Subcutaneous abdominal adipose tissue (tissue), 5 donors: Measurements from ENCODE around the gene POLRMT.

ENCODE experiments used
- H3K27ac ChIP-seq: one replicate; pipeline ENCODE4 v1.7.0; 2013; ENCODE audit warnings: low read depth, mild to moderate bottlenecking, inconsistent platforms, low read length, moderate library complexity
- H3K27me3 ChIP-seq, 5 donors: one replicate each; pipeline ENCODE4 v1.7.0; 2013; ENCODE audit warnings: low read length in 5 of 5, inconsistent platforms in 1 of 5; ENCODE audit not compliant: control insufficient read depth in 5 of 5, insufficient read depth in 4 of 5
- H3K36me3 ChIP-seq, 5 donors: one replicate each; pipeline ENCODE4 v1.7.0; 2013; ENCODE audit warnings: low read length in 5 of 5; ENCODE audit not compliant: control insufficient read depth in 5 of 5, insufficient read depth in 5 of 5
- H3K4me1 ChIP-seq, 5 donors: one replicate each; pipeline ENCODE4 v1.7.0; 2013; ENCODE audit warnings: low read length in 5 of 5, mild to moderate bottlenecking in 3 of 5, moderate library complexity in 1 of 5; ENCODE audit not compliant: control insufficient read depth in 5 of 5, insufficient read depth in 5 of 5
- H3K4me3 ChIP-seq, 5 donors: one replicate each; pipeline ENCODE4 v1.7.0; 2013; ENCODE audit warnings: low read length in 5 of 5, low read depth in 1 of 5
- H3K9ac ChIP-seq, 5 donors: one replicate each; pipeline ENCODE4 v1.7.0; 2013; ENCODE audit warnings: low read length in 5 of 5, mild to moderate bottlenecking in 4 of 5, moderate library complexity in 3 of 5
- H3K9me3 ChIP-seq, 5 donors: one replicate each; pipeline ENCODE4 v1.7.0; 2013; ENCODE audit warnings: low read length in 5 of 5; ENCODE audit not compliant: control insufficient read depth in 5 of 5
- donor health status: healthy.
- donor health status: healthy.
- donor health status: healthy.
- donor health status: healthy.
- donor health status: healthy.

Gene POLRMT

GRCh38 chr19:602391-603301 is 30.7 kb downstream of the POLRMT start:
- H3K27ac ChIP-seq: no peak overlapping the region

GRCh38 chr19:601790-602189 is 31.5 kb downstream of the POLRMT start:
- Histone ChIP-seq H3K27me3 (peaks cover 0 to 4% (median 0%) of the 10 kb centered on the region in 5 donors), H3K4me3 (no peak overlapping the region), H3K4me1 (no peaks in the 10 kb centered on the region), H3K9ac (no peak overlapping the region), H3K36me3 (no peaks in the 10 kb centered on the region), H3K9me3 (peaks cover 0 to 7% (median 0%) of the 10 kb centered on the region in 5 donors), H3K27ac (no peak overlapping the region)

More at GRCh38 chr19:602391-603301, 30.7 kb downstream of the POLRMT start:
- H3K4me1 ChIP-seq: no peaks in the 10 kb centered on the region
- no peak overlapping the region for H3K4me3 ChIP-seq
- H3K36me3 ChIP-seq: no peaks in the 10 kb centered on the region
- H3K27me3 ChIP-seq: peaks cover 0 to 5% (median 2%) of the 10 kb centered on the region in 5 donors
- H3K9ac ChIP-seq: no peak overlapping the region
- H3K9me3 ChIP-seq: peaks cover 0 to 7% (median 0%) of the 10 kb centered on the region in 5 donors

DNA sequence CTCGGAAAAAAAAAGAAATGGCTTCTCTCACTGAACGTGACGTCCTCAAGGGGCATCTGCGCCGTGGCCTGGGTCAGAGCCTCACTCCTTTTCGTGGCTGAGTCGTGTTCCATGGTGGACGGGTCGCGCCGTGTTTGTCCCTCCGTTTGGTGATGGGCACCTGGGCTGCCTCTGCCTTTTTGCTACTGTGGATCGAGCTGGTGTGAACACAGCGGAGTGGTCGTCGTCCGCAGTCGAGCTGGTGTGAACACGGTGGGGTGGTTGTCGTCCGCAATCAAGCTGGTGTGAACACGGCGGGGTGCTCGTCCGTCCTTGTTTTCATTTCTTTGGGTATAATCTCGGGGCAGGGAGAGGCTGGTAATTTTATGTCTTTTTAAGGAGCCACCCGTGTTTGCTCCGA is 32.0 kb downstream of the POLRMT start:
- Histone ChIP-seq H3K4me3 (no peak overlapping the region), H3K36me3 (no peaks in the 10 kb centered on the region), H3K9ac (no peak overlapping the region), H3K9me3 (peaks cover 0 to 7% (median 0%) of the 10 kb centered on the region in 5 donors), H3K27me3 (peaks cover 0 to 9% (median 0%) of the 10 kb centered on the region in 5 donors), H3K27ac (no peak overlapping the region), H3K4me1 (no peaks in the 10 kb centered on the region)

DNA sequence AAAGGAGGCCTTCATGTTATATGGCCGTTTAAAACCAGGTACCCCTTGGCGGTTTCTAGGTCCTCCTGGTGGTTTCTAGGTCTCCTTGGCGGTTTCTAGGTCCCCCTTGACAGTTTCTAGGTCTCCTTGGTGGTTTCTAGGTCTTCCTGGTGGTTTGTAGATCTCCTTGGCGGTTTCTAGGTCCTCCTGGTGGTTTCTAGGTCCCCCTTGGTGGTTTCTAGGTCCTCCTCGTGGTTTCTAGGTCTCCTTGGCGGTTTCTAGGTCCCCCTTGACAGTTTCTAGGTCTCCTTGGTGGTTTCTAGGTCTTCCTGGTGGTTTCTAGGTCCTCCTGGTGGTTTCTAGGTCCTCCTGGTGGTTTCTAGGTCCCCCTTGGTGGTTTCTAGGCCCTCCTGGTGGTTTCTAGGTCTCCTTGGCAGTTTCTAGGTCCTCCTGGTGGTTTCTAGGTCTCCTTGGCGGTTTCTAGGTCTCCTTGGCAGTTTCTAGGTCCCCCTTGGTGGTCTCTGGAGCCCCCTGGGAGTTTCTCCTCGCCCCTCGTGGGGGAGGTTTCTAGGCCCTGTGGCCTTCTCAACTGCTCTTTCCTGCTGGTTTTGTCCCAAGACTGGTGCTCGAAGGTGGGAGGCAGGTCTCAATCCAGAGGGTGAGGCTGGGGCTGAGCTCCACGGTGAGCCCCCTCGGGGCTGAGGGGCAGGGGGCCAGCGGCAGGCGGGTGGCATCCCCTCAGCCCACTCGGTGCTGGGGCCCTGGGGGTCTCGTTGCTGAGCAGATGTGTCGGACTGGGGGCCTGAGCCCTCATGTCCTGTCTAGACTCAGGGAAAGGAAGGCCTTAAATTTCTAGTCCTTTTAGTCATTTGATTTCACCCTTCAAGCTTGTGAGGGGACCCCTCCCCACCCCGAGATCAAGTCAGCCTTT is 35.7 kb downstream of the POLRMT start:
- H3K27me3 ChIP-seq: peaks cover 7 to 30% (median 9%) of the 10 kb centered on the region in 5 donors
- H3K4me1 ChIP-seq: no peaks in the 10 kb centered on the region
- no peak overlapping the region for H3K9ac ChIP-seq
- H3K27ac ChIP-seq: no peak overlapping the region
- H3K9me3 ChIP-seq: peaks cover 0 to 7% (median 0%) of the 10 kb centered on the region in 5 donors
- H3K36me3 ChIP-seq: no peaks in the 10 kb centered on the region
- no peak overlapping the region for H3K4me3 ChIP-seq

DNA sequence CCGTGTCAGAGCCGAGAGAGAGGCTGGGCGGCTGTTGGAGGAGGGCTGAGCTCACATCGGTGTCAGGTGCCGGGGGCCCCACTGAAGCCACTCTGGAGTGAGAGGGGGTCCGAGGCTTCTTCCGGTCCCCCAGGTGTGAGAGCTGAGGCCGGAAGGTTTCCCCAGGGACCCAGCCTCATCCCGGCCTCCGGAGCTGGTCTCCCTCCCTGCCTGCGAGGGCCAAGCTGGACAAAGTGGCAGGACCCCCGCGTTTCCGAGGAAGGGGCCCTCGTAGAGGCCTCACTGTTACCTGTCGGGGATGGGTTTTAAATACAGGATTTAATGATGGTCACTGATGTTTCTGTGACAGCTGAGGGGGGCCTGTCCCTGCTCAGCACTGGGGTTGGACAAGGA is 37.1 kb downstream of the POLRMT start:
- Histone ChIP-seq H3K27me3 (peaks cover 16 to 40% (median 22%) of the 10 kb centered on the region in 5 donors), H3K27ac (no peak overlapping the region), H3K4me3 (no peak overlapping the region), H3K4me1 (peaks cover 0 to 2% (median 0%) of the 10 kb centered on the region in 5 donors), H3K9me3 (peaks cover 0 to 3% (median 0%) of the 10 kb centered on the region in 5 donors), H3K9ac (no peak overlapping the region), H3K36me3 (no peaks in the 10 kb centered on the region)

GRCh38 chr19:595326-596262 is 37.7 kb downstream of the POLRMT start:
- Histone ChIP-seq H3K9ac (no peak overlapping the region), H3K4me1 (peaks cover 0 to 5% (median 0%) of the 10 kb centered on the region in 5 donors), H3K36me3 (no peaks in the 10 kb centered on the region), H3K27ac (no peak overlapping the region), H3K4me3 (no peak overlapping the region), H3K9me3 (no peaks in the 10 kb centered on the region), H3K27me3 (peaks cover 22 to 47% (median 28%) of the 10 kb centered on the region in 5 donors)

DNA sequence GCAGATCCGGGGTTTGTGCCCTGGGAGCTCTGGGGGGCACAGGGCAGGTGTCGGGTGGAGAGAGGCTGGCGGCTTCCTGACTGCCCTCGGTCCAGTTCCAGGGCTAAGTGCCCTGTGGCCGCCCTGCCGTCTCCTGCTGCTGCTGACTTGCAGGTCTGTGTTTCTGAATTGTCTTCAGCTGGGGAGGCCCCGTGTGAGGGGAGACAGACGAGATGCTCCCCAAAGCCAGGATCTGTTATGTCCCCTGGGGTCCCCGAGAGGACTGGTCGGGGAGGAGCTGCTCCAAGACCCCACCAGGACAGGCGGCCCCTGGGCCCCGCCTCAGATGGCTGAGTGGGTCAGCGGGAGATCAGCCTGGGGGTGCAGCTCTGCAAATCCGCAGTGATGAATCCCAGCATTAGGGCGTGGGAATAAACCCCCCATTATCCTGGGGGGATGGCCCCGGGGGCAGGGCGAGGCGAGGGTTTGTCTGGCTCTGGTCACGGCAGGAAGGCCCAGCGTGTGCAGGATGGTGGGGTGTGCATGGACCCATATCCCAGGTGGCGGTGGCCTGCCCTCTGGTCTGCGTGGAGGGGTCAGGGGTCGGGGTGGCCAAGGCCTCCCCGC is 39.0 kb downstream of the POLRMT start:
- H3K4me1 ChIP-seq: peaks cover 0 to 10% (median 3%) of the 10 kb centered on the region in 5 donors
- no peak overlapping the region for H3K27ac ChIP-seq
- H3K9ac ChIP-seq: no peak overlapping the region
- no peaks in the 10 kb centered on the region for H3K36me3 ChIP-seq
- H3K9me3 ChIP-seq: no peaks in the 10 kb centered on the region
- no peak overlapping the region for H3K4me3 ChIP-seq
- peaks cover 23 to 48% (median 29%) of the 10 kb centered on the region in 5 donors for H3K27me3 ChIP-seq

DNA sequence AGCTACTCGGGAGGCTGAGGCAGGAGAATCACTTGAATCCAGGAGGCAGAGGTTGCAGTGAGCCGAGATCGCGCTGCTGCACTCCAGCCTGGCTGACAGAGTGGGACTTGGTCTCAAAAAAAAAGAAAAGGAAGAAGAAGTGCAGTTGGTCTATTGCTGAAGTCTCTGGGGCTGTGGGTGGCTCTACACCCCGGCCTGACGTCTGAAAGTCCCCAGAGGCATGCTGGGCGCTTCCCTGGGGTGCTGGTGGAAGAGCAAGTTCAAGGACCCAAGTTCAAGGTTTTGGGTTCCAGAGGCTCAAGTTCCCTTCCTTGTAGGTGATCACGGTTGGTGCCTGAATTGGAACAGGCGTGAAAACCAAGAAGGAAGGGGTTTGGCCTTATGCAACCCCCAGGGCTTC is 39.8 kb downstream of the POLRMT start:
- no peak overlapping the region for H3K27ac ChIP-seq
- no peak overlapping the region for H3K4me3 ChIP-seq
- H3K36me3 ChIP-seq: no peaks in the 10 kb centered on the region
- no peaks in the 10 kb centered on the region for H3K9me3 ChIP-seq
- peaks cover 31 to 55% (median 37%) of the 10 kb centered on the region in 5 donors for H3K27me3 ChIP-seq
- H3K9ac ChIP-seq: no peak overlapping the region
- peaks cover 0 to 15% (median 6%) of the 10 kb centered on the region in 5 donors for H3K4me1 ChIP-seq

DNA sequence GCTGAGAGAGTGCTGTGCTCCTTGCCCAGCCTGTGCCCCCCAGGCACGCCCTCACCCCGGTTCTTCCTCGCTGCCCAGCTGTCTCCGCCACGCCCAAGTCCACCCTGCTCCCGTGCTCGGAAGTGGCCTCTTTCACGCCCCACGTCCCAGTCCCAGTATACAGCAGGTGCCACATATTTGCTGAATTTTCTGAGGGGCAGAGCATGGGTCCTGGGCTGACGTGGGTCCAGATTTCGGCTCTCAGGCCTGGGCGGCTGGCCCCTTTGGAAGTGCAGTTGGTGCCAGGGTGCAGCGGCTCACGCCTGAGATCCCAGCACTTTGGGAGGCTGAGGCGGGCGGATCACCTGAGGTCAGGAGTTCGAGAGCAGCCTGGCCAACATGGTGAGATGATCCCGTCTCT is 40.3 kb downstream of the POLRMT start:
- H3K27me3 ChIP-seq: peaks cover 32 to 59% (median 39%) of the 10 kb centered on the region in 5 donors
- H3K4me3 ChIP-seq: no peak overlapping the region
- no peak overlapping the region for H3K27ac ChIP-seq
- H3K9ac ChIP-seq: no peak overlapping the region
- peaks cover 0 to 20% (median 9%) of the 10 kb centered on the region in 5 donors for H3K4me1 ChIP-seq
- H3K36me3 ChIP-seq: no peaks in the 10 kb centered on the region
- no peaks in the 10 kb centered on the region for H3K9me3 ChIP-seq
